ENCODE data around the gene TCEA2.

TCEA2 gene

DNA sequence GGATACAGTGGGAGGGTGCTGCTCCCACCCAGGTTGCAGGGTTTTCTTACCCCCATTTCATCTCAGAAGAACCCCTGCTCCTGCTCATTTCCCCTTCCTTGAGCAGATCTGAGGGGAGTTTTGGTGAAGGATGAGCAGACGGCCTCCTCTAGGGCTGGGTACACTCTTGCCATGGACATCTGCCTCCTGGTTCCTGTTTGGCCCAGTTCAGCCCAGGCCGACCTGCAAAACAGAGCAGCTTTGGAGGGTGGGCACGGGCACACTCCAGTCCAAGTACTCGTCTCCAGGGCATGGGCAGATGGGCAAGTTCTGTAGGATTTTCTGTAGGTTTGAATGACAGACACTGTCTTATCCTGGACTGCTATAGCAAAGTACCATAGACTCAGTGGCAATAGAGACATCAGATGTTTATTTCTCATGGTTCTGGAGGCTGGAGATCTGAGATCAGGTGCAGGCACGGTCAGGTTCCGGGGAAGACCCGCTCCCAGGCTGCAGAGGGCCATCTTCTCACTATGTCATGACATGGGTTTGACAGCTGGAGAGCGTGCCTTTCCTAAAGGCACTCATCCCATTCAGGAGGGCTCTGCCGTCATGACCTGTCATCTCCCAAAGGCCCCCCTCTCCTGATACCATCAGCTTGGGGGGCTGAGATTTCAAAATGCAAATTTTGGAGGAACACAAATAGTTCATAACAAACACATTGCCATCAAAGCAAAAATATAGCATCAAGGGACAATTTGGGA, 38.1 kb downstream of the TCEA2 start:
- Mint-ChIP-seq H3K4me1 (peaks cover 18 to 31% of the 10 kb centered on the region in 2 donors), H3K27ac (peak overlapping the region; percentile 70), H3K27me3 (peaks cover 17 to 32% of the 10 kb centered on the region in 2 donors), H3K36me3 (peaks cover 7% of the 10 kb centered on the region in 2 donors), H3K4me3 (peak overlapping the region; percentile 56 to 67), H3K9me3 (peaks cover 2 to 5% of the 10 kb centered on the region in 2 donors)
- ATAC-seq (replicated peaks) (no peak), DNase-seq (no peak)

DNA sequence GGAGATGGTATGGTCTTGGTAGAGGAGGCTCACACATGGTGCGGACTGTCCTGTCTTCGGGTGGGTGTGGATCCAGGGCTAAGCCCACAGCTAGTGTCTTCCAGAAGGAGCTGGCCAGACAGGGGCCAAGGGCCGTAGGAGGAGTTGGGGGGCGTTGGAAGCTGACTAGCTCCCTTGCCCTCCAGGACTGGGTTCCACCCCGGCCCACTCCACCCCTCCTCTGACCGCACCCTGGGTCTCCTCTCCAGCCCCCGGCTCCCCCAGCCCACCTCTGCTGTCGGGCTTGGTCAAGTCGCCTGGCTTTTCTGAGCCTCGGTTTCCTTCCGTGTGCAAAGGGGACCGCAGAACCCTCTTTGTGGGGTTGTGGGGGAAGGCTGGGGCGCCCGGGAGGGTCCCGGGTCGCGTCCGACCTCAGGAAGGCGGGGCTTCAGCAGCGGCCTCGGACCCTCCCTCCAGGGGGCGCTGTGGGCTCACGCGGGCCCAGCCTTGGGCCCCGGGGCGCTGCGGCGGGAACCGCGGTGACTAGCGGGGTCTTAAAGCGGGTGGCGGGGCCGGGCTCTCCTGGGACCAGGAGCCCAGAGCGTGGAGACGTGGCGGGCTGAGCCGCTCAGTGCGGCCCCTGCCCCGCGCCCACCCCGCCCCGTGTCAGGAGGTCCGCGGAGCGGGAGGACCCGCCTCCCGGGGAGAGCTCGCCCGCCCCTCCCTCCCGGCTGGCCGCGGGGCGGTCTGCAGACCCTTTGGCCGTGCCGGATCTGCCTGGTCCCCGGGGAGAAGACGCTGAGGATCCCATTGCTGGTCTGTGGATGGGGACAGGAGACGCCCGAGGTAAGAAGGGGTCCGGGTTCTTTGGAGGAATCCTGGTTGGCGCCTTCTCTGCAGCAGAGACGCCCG, 39.0 kb downstream of the TCEA2 start:
- peaks cover 1% of the 10 kb centered on the region in 2 donors for H3K36me3 Mint-ChIP-seq
- ATAC-seq (replicated peaks) (peak; percentile 59 to 72), DNase-seq (no peak)
- peaks cover 0 to under 1% of the 10 kb centered on the region in 2 donors for H3K9me3 Mint-ChIP-seq
- peak overlapping the region; percentile 78 to 79 for H3K4me3 Mint-ChIP-seq
- H3K27ac Mint-ChIP-seq: peak overlapping the region; percentile 70
- H3K27me3 Mint-ChIP-seq: peaks cover 17 to 32% of the 10 kb centered on the region in 2 donors
- peaks cover 16 to 37% of the 10 kb centered on the region in 2 donors for H3K4me1 Mint-ChIP-seq

- Mint-ChIP-seq H3K9me3 (no peaks in the 10 kb centered on the region), H3K4me1 (peaks cover 22 to 45% of the 10 kb centered on the region in 2 donors), H3K27ac (peak overlapping the region; percentile 82), H3K4me3 (peak overlapping the region; percentile 78 to 79), H3K36me3 (no peaks in the 10 kb centered on the region), H3K27me3 (peaks cover 17 to 32% of the 10 kb centered on the region in 2 donors)
- no peak for ATAC-seq (replicated peaks)
- DNase-seq: no peak
Observed at GRCh38 chr20:64102647-64103354, 39.8 kb downstream of the TCEA2 start.

DNA sequence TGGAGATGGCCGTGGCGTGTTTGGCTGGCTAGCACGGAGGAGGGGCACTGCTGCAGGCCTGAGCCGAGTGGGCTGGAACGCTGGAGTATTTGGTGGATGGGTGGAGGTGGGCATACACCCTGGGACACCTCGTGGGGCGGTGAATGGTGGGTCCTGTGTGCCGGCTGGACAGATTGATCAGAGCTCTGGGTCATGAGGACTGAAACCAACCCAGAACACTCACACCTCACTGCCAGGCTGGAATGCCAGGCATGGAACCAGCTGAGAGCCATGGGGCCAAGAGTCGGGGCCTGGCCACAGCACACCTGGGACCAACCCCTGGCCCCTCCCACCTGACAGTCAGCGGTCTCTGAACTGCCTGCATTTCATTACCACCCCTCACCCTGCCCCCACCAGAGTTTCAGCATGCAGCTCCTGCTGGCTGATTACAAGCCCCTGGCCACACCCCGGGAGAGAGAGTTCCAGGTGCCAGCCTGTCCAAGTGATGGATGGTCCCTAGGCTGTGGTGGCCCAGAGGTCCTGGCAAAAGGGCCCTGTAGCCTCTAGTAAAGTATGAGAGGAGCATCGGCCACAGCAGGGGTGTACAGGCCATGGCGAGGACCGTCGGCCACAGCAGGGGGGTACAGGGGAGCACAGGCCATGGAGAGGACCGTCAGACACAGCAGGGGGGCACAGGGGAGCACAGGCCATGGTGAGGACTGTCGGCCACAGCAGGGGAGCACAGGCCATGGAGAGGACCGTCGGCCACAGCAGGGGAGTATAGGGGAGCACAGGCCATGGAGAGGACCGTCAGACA, 41.1 kb downstream of the TCEA2 start:
- Mint-ChIP-seq H3K4me3 (no peak overlapping the region), H3K27ac (no peak overlapping the region)
- DNase-seq: peak; percentile 0

GRCh38 chr20:64104667-64105451, 41.9 kb downstream of the TCEA2 start:
- H3K4me1 Mint-ChIP-seq: peaks cover 35 to 62% of the 10 kb centered on the region in 2 donors
- no peak for ATAC-seq (replicated peaks)
- peaks cover 17 to 32% of the 10 kb centered on the region in 2 donors for H3K27me3 Mint-ChIP-seq
- no peak for DNase-seq
- H3K4me3 Mint-ChIP-seq: no peak overlapping the region
- H3K27ac Mint-ChIP-seq: no peak overlapping the region
- no peaks in the 10 kb centered on the region for H3K9me3 Mint-ChIP-seq
- H3K36me3 Mint-ChIP-seq: no peaks in the 10 kb centered on the region

More for the DNA sequence above, 41.1 kb downstream of the TCEA2 start:
- H3K27me3 Mint-ChIP-seq: peaks cover 17 to 32% of the 10 kb centered on the region in 2 donors
- no peak for ATAC-seq (replicated peaks)
- no peaks in the 10 kb centered on the region for H3K36me3 Mint-ChIP-seq
- H3K4me1 Mint-ChIP-seq: peaks cover 35 to 57% of the 10 kb centered on the region in 2 donors
- no peaks in the 10 kb centered on the region for H3K9me3 Mint-ChIP-seq

- H3K36me3 Mint-ChIP-seq: no peaks in the 10 kb centered on the region
- peaks cover 40 to 59% of the 10 kb centered on the region in 2 donors for H3K4me1 Mint-ChIP-seq
- DNase-seq: no peak
- no peak overlapping the region for H3K4me3 Mint-ChIP-seq
- peaks cover 17 to 30% of the 10 kb centered on the region in 2 donors for H3K27me3 Mint-ChIP-seq
- peak overlapping the region; percentile 17 for H3K27ac Mint-ChIP-seq
- no peaks in the 10 kb centered on the region for H3K9me3 Mint-ChIP-seq
- no peak for ATAC-seq (replicated peaks)
Observed at GRCh38 chr20:64105846-64106434, 42.9 kb downstream of the TCEA2 start.

- H3K4me3 Mint-ChIP-seq: no peak overlapping the region
- H3K27ac Mint-ChIP-seq: no peak overlapping the region
- H3K27me3 Mint-ChIP-seq: peaks cover 12 to 24% of the 10 kb centered on the region in 2 donors
- H3K36me3 Mint-ChIP-seq: no peaks in the 10 kb centered on the region
- no peaks in the 10 kb centered on the region for H3K9me3 Mint-ChIP-seq
- DNase-seq: no peak
- peaks cover 34 to 53% of the 10 kb centered on the region in 2 donors for H3K4me1 Mint-ChIP-seq
- ATAC-seq (replicated peaks): no peak
Observed at GRCh38 chr20:64106435-64106961, 43.5 kb downstream of the TCEA2 start.

GRCh38 chr20:64106981-64107735, 44.2 kb downstream of the TCEA2 start, which contains the start of gene NPBWR2:
Gene NPBWR2 (minus strand): TSS chr20:64107565. CDS start chr20:64106831, 734 bp downstream.
- Mint-ChIP-seq H3K27me3 (peaks cover 10 to 20% of the 10 kb centered on the region in 2 donors), H3K36me3 (no peaks in the 10 kb centered on the region), H3K4me1 (peaks cover 39 to 53% of the 10 kb centered on the region in 2 donors), H3K4me3 (peak within 1 kb of the TSS; percentile 58 to 66), H3K27ac (peak within 1 kb of the TSS; percentile 95), H3K9me3 (no peaks in the 10 kb centered on the region)
- ATAC-seq (replicated peaks) (peak; percentile 60 to 62), DNase-seq (no peak)

DNA sequence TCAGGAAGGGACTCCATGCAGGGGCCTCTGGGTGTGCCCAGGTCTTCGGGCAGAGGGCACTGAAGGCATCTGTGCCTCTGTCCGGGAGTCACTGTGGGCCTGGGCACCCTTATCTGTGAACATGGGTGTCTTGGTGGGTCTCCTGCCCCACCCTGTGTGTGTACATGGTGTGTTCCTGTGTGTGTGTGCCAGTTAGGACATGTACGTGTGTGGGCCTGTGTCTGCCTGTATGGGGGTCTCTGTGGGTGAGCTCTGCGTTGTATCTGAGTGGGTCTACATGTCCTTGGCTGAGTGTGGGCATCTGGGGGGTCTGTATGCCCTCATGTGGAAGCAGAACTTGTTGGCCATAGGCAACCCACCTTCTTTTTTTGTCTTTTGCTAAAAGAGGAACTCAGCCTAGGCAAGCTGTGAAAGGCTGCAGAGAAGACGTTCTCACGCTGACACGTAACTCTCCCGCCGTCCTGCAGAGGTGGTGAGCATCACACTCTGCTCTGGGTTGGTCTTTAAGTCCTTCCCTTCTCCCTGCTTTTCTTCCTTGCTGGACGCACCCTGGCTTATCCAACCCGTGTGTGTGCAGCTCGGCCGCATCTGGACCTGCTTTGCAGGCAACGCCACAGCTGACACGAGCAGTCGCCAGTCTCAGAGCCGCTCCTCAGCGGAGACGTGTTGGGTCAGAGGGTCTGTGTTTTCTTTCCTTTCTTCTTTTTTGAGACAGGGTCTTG, 44.9 kb downstream of the TCEA2 start:
- peak; percentile 80 for ATAC-seq (replicated peaks)
- peak overlapping the region; percentile 95 for H3K27ac Mint-ChIP-seq

GRCh38 chr20:64108731-64109681, 46.0 kb downstream of the TCEA2 start:
- H3K27me3 Mint-ChIP-seq: peaks cover 0 to 5% of the 10 kb centered on the region in 2 donors
- peaks cover 44 to 62% of the 10 kb centered on the region in 2 donors for H3K4me1 Mint-ChIP-seq
- no peaks in the 10 kb centered on the region for H3K36me3 Mint-ChIP-seq
- no peaks in the 10 kb centered on the region for H3K9me3 Mint-ChIP-seq
- H3K27ac Mint-ChIP-seq: peak overlapping the region; percentile 74
- H3K4me3 Mint-ChIP-seq: no peak overlapping the region
- ATAC-seq (replicated peaks) (no peak), DNase-seq (peak; percentile 2)

More for the DNA sequence above, 44.9 kb downstream of the TCEA2 start:
- peak; percentile 13 for DNase-seq
- no peaks in the 10 kb centered on the region for H3K36me3 Mint-ChIP-seq
- peak overlapping the region; percentile 58 to 66 for H3K4me3 Mint-ChIP-seq
- H3K4me1 Mint-ChIP-seq: peaks cover 44 to 55% of the 10 kb centered on the region in 2 donors
- peaks cover 6 to 13% of the 10 kb centered on the region in 2 donors for H3K27me3 Mint-ChIP-seq
- no peaks in the 10 kb centered on the region for H3K9me3 Mint-ChIP-seq

Data from stimulated activated naive B cell treated with anti-CD40 and anti-IgM and Interleukin-4, amounts not matched to agents 10 μg/mL and 1 μg/mL and 100 μg/mL, for 72 hours (primary cell).